ENCODE results near the gene FBF1.
A peak's percentile ranks its signal among the peaks of the same experiment; 100 is the strongest.

The FBF1 gene

DNA sequence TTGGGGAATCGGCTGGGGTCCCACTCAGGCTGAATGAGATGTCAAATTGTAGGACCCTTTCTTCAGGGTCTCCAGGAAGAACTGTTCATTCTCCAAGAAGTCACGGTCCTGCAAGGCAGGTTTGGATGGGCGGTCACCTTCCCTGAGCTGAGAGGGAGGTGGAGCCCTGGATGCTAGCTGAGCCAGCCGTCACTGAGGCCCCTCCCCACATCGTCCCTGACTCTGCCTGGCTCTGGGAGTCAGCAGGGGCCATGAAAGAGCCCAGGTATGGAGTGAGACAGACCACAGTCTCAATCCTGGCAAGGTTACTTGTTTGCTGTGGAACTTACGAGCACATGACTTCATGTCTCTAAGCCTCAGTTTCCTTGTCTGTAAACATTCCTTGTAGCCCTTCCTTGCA, 30.1 kb downstream of the FBF1 start:
- POLR2A ChIA-PET, result interaction anchor here (0.6 to 2.2 kb wide), 3 partner anchors 14 to 131 kb away, joined by 3 to 10 read pairs (median 3); partner anchors contain the start of gene TRIM65

DNA sequence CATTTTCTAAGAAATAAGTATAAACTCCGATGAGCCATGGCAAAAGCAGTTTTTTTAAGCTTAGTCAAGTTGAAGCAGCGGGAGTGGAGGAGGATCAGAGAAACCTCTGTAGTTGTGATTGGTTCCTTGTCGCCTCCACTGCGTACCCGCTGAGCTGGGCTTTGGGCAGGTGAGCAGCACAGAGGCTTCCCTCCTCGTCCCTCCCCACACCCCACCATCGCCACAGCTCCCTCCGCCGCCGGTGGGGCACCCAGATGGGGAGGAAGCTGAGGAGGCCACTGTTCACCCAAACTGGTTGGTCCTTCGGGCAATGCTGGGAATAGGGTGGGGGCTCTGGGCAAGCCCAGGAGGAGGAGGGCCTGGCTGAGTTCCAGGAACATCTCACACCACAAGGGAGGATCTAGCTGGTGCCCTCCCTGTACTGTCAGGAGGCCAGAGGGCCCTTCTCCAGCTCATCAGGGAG, 31.0 kb downstream of the FBF1 start:
- CTCF ChIA-PET, result interaction anchor here (0.7 to 1.2 kb wide), 2 partner anchors 89 to 96 kb away, joined by 3 to 5 read pairs; no protein-coding TSS in a partner anchor
- DNase-seq (ENCODE audit: extremely low spot score), result no peak
- POLR2A ChIA-PET, result interaction anchor here (0.6 to 1.6 kb wide), 2 partner anchors 70 to 130 kb away, joined by 3 to 6 read pairs; no protein-coding TSS in a partner anchor
- TF ChIP-seq ARNT (IDR thresholded peaks at IDR 0.05), result no peak
- no peak for TF ChIP-seq TARDBP (IDR thresholded peaks at IDR 0.05)
- TF ChIP-seq L3MBTL2 (conservative IDR thresholded peaks at IDR 0.05), result no peak
- no peak for TF ChIP-seq ELF4 (IDR thresholded peaks at IDR 0.05)
- no peak for TF ChIP-seq FOXK2 (IDR thresholded peaks at IDR 0.05)
- no peak for TF ChIP-seq HDGF (IDR thresholded peaks at IDR 0.05; ENCODE audit: borderline replicate concordance)
- no peak for TF ChIP-seq NFRKB (IDR thresholded peaks at IDR 0.05)
- no peak for TF ChIP-seq FOXM1 (IDR thresholded peaks at IDR 0.05; ENCODE audit: borderline replicate concordance)
- no peak for TF ChIP-seq SUZ12 (IDR thresholded peaks at IDR 0.05)

More for the DNA sequence above, 30.1 kb downstream of the FBF1 start:
- TF ChIP-seq, protein P1, sequence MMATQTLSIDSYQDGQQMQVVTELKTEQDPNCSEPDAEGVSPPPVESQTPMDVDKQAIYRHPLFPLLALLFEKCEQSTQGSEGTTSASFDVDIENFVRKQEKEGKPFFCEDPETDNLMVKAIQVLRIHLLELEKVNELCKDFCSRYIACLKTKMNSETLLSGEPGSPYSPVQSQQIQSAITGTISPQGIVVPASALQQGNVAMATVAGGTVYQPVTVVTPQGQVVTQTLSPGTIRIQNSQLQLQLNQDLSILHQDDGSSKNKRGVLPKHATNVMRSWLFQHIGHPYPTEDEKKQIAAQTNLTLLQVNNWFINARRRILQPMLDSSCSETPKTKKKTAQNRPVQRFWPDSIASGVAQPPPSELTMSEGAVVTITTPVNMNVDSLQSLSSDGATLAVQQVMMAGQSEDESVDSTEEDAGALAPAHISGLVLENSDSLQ (IDR thresholded peaks at IDR 0.05), result no peak
- no peak for TF ChIP-seq NFRKB (IDR thresholded peaks at IDR 0.05)
- TF ChIP-seq LEF1 (IDR thresholded peaks at IDR 0.05; ENCODE audit: borderline replicate concordance), result no peak
- no peak for TF ChIP-seq HDGF (IDR thresholded peaks at IDR 0.05; ENCODE audit: borderline replicate concordance)
- CTCF ChIA-PET, result interaction anchor here (0.7 kb wide), 1 partner anchor 104 kb away, joined by 3 read pairs; no protein-coding TSS in a partner anchor
- DNase-seq (ENCODE audit: extremely low spot score), result no peak

DNA sequence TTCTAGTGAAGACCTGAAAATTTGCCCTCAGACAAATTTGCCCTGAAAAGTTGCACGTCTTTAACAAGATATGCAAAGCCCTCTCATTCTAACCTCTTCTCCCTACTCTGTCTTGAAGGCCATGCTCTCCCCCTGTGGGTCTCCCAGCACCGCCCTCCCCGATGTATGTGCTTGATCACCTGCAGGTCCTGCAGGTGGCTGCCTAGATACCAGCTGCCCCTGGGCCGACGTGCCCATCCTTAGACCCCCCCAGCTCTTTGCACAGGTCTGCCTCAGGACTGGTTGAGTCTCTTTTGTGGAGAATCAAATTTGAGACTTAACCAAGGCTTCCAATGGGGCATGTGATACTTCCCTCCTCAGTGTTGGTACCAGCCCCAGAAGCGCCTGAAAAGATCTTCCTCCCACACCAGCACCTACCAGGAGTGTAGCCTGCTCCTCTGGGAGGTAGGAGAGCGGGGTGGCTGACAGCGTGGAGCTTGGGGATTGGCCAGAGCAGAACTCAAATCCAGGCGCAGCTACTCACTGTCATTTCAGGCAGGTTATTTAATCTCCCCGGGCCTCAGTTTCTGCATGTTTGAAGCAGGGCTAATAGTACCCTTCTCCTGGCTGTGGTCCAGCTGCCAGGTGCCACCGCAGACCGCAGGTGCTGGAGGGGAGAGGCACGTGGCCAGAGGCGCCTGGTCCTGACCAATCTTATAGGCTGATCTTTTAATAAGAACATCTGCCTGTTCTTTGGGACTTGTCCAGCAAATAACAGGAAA, 31.6 kb downstream of the FBF1 start:
- ChIA-PET POLR2A (interaction anchor here (1.6 kb wide), 1 partner anchor 129 kb away, joined by 6 read pairs; no protein-coding TSS in a partner anchor), CTCF (interaction anchor here (0.7 to 1.2 kb wide), 2 partner anchors 89 to 97 kb away, joined by 3 to 5 read pairs; no protein-coding TSS in a partner anchor)
- DNase-seq (ENCODE audit: extremely low spot score), result no peak
- TF ChIP-seq TARDBP (IDR thresholded peaks at IDR 0.05) (no peak), FOXM1 (IDR thresholded peaks at IDR 0.05; ENCODE audit: borderline replicate concordance) (no peak), HDGF (IDR thresholded peaks at IDR 0.05; ENCODE audit: borderline replicate concordance) (no peak), LEF1 (IDR thresholded peaks at IDR 0.05; ENCODE audit: borderline replicate concordance) (no peak), SP1 (IDR thresholded peaks at IDR 0.05) (no peak)

DNA sequence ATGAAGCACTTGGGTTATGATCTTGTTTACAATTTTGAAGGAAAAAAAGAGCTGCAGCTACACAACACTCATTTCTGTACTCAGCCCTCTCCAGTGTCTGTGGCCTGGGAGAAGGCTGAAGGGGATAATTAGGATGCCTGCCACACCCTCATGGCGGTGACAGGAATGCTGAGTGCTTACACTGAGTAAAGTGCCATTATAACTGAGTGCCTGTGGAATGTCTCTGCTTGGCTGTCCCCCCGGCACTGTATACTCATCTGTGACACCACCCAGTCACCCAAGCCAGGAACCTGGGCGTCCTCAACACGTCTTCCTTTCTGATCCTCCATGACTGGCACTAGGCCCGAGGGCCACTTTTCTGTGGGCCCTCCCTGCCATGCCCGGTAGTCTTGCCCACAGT, 32.6 kb downstream of the FBF1 start:
- DNase-seq (ENCODE audit: extremely low spot score), result no peak
- ChIA-PET CTCF (interaction anchor here (0.6 kb wide), 1 partner anchor 200 kb away, joined by 3 read pairs; no protein-coding TSS in a partner anchor), POLR2A (interaction anchor here (1.3 kb wide), 1 partner anchor 10 kb away, joined by 4 read pairs; no protein-coding TSS in a partner anchor)
- no peak for TF ChIP-seq FOXK2 (IDR thresholded peaks at IDR 0.05)
- TF ChIP-seq L3MBTL2 (conservative IDR thresholded peaks at IDR 0.05), result no peak
- TF ChIP-seq NFRKB (IDR thresholded peaks at IDR 0.05), result no peak
- TF ChIP-seq LEF1 (IDR thresholded peaks at IDR 0.05; ENCODE audit: borderline replicate concordance), result no peak
- no peak for TF ChIP-seq FOXM1 (IDR thresholded peaks at IDR 0.05; ENCODE audit: borderline replicate concordance)

DNA sequence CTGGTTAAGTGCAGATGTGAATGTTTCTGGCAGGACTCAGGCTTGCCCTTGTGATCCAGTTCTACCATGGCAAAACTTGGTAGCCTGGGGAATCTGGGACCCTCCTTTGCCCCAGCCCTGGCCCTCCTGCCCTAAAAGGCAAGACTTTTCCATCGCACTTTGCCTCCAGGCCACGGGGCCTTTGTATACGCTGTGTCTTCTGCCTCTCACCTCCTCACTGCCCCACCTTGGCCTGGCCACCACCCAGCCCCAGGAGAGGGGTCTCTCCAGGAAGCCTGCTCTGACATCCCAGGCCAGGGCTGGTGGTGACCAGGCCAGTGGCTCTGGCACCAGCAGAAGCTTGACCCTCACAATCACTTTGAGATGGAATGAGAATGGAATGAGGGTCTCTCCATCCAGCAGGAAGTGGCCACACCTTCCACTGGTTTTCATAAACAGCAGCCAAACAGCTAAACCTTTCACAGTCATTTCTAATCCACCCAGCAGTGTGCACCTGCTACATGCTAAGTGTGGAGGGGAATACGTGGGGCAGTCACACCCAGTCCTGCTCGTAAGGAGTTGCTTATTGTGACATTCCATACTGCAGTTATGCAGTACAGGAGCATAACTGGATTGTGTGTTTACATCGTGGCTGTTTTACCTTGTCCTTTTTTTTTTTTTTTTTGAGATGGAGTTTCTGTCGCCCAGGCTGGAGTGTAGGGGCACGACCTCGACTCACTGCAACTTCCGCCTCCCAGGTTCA, 34.5 kb downstream of the FBF1 start:
- ChIA-PET POLR2A (interaction anchor here (1.1 to 3.2 kb wide), 6 partner anchors 10 to 99 kb away, joined by 3 to 22 read pairs (median 11); partner anchors contain the start of genes FBF1 and TRIM65), CTCF (interaction anchor here (0.6 to 3.2 kb wide), 8 partner anchors 9 to 196 kb away, joined by 3 to 22 read pairs (median 4); partner anchors contain the start of gene TRIM65)

DNA sequence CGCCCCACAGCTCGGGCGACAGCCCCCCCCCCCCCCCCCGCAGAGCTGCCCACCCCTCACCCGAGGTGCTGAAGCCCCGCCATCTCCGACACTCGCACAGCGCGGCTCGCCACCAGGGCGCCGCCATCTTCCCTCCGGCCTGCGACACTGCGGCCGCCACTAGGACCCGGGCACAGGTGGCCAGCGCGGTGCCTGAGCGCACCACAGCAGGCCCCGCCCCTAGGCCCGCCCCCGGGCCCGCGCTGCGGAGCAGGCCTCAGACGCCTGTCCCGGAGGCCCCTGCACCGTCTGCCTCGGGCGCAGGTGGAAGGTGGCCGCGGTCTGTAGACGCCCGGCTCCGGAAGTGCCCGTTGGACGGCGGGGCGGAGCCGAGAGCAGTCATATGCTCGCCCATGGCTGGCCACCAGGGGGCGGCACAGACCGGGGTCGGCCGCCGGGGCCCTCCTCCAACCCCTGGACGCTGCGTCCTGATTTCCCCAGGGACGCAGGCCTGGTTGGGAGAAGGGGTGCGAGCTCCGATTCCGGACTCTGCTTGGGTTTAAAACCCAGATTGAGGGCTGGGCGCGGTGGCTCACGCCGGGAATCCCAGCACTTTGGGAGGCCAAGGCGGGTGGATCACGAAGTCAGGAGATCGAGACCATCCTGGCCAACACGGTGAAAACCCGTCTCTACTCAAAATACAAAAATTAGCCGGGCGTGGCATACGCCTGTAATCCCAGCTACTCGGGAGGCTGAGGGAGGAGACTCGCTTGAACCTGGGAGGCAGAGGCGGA, 35.9 kb downstream of the FBF1 start, which contains the start of gene MRPL38:
Gene MRPL38 (minus strand): TSS at position 136 of the 773 bp plus-strand sequence. CDS start 9 bp downstream, at position 127.
- POLR2A ChIA-PET, result interaction anchor here (0.6 to 3.2 kb wide), 22 partner anchors 9 to 306 kb away, joined by 3 to 22 read pairs (median 5); partner anchors contain the start of genes ACOX1, CDK3, FBF1 and TEN1

More for the DNA sequence above, 34.5 kb downstream of the FBF1 start:
- TF ChIP-seq, protein P1 (IDR thresholded peaks at IDR 0.05), result no peak
- TF ChIP-seq FOXA1 (IDR thresholded peaks at IDR 0.05) (no peak), FOXK2 (IDR thresholded peaks at IDR 0.05) (no peak), CTBP1 (IDR thresholded peaks at IDR 0.05; ENCODE audit: borderline replicate concordance) (no peak), NFRKB (IDR thresholded peaks at IDR 0.05) (no peak), LEF1 (IDR thresholded peaks at IDR 0.05; ENCODE audit: borderline replicate concordance) (no peak), ARNT (IDR thresholded peaks at IDR 0.05) (no peak), HDGF (IDR thresholded peaks at IDR 0.05; ENCODE audit: borderline replicate concordance) (no peak), L3MBTL2 (conservative IDR thresholded peaks at IDR 0.05) (no peak), FOXM1 (IDR thresholded peaks at IDR 0.05; ENCODE audit: borderline replicate concordance) (no peak)
- DNase-seq (ENCODE audit: extremely low spot score), result no peak

More for the DNA sequence above, 35.9 kb downstream of the FBF1 start, which contains the start of gene MRPL38:
- TF ChIP-seq TARDBP (IDR thresholded peaks at IDR 0.05) (no peak), CTBP1 (IDR thresholded peaks at IDR 0.05; ENCODE audit: borderline replicate concordance) (no peak; the same call in 1 of the 2 replicates), SUZ12 (IDR thresholded peaks at IDR 0.05) (no peak), ARNT (IDR thresholded peaks at IDR 0.05) (no peak), FOXK2 (IDR thresholded peaks at IDR 0.05) (no peak), NFRKB (IDR thresholded peaks at IDR 0.05) (no peak), BHLHE40 (IDR thresholded peaks at IDR 0.05; ENCODE audit: borderline replicate concordance) (no peak), HDGF (IDR thresholded peaks at IDR 0.05; ENCODE audit: borderline replicate concordance) (peak; percentile 91; the same call in 1 of the 2 replicates), SP1 (IDR thresholded peaks at IDR 0.05) (no peak), FOXM1 (IDR thresholded peaks at IDR 0.05; ENCODE audit: borderline replicate concordance) (no peak), L3MBTL2 (conservative IDR thresholded peaks at IDR 0.05) (no peak; the same call in 1 of the 2 replicates), LEF1 (IDR thresholded peaks at IDR 0.05; ENCODE audit: borderline replicate concordance) (peak; percentile 30; the same call in 1 of the 2 replicates), FOXA1 (IDR thresholded peaks at IDR 0.05) (no peak), ELF4 (IDR thresholded peaks at IDR 0.05) (peak; percentile 78), ZNF384 (IDR thresholded peaks at IDR 0.05) (no peak)
- TF ChIP-seq, protein P1 (IDR thresholded peaks at IDR 0.05), result no peak
- CTCF ChIA-PET, result interaction anchor here (0.6 to 3.2 kb wide), 12 partner anchors 8 to 125 kb away, joined by 3 to 22 read pairs (median 4); partner anchors contain the start of genes TRIM65 and WBP2
- peak; percentile 99 for DNase-seq (ENCODE audit: extremely low spot score)

Data from HEK293T (cell line).